HG03135 (cell line): Measurements from ENCODE around the gene EXOC4.

ENCODE experiments used
- ATAC-seq: cut with Tn5 transposase; IDR thresholded peaks from one replicate; pipeline ENCODE4 v1.9.1; 2021; ENCODE audit warnings: mild to moderate bottlenecking, moderate library complexity; ENCODE audit not compliant: unreplicated experiment

Gene EXOC4

DNA sequence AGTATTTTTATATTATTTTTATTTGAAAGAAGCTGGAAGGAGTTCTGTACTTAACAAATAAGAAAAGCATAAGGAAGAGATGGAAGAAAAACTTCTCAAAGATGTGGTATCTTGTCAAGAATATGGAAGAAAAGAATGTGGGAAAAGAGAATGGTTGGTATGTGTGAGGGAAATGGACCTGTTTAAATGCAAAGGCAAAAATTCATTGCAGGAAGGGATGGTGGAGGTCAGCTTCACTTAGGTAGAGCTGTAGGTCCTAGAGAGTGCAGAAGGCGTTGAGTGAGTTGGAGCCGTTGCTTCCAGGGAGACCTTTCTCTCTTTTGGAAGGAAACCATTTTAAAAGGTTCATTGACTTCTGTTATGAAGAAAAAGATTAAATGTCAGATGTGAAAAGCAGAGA lies 107.3 kb downstream of the EXOC4 start:
- ATAC-seq = no peak

DNA sequence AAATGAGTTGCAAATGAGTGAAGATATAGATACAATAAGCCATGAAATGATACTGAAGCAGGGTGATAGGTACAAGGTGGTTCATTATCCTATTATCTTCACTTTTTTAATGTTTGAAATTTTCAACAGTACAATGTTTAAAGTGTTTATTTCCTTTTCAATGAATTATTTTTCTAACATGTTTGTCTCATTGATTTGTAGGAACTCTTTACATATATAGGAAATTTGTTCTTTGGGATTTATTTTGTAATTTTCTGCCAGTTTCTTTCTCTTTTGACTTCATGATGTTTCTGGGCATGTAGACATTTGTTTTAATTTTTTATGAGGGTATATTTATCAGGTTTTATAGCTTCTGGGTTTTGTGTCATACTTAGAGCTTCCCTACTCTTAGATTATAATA lies 108.9 kb downstream of the EXOC4 start:
- ATAC-seq = no peak

DNA sequence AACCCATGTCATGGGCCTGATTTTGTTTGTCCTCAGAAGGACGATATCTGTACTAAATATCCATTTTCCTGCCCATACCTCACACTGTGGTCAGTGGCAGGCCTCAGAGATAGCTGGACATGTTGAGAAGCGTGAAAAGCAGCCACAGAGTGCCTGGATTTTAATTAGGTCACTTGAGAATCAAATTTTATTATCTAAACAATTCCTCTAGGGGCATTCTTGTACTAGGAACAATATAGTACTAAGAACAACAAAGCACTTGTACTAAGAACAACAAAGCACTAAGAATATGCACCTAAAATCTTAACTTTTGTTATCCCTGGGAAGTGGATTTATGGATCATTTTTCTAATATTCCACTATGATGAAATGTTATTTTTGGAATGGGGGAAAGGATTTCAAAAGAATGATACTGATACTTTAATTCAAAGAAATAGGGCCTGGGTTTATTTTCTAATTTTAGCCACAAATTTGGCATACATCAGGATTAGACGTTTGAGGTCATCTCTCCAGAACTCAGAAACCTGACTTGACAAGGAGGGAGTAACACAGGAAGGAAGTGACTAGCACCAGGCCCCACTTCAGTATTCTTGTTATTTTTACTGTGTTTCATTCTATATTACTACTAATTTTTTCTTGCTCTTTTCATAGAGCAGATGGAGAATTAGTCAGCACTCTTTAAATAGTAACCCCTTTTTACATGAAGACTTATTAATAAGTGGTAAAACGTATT lies 112.2 kb downstream of the EXOC4 start:
- ATAC-seq = no peak

DNA sequence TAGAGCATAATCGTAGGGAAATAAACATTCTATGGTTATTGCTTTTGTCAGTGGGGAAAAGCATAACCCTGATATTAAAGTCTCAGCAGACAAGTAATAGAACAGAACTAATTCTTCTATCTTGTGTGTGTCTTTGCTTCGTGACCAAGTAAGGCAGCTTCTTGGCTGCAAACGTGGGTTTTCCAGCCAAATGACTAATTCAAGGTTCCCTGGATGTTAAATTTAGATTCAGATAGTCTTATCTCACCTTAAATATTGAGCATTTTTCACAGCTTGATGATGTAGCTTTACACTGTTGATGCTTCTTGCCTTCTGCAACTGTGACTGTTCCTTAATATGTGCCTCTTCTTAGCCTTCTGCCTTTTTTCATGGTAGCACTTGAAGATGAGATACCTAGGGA lies 113.0 kb downstream of the EXOC4 start:
- ATAC-seq = no peak

DNA sequence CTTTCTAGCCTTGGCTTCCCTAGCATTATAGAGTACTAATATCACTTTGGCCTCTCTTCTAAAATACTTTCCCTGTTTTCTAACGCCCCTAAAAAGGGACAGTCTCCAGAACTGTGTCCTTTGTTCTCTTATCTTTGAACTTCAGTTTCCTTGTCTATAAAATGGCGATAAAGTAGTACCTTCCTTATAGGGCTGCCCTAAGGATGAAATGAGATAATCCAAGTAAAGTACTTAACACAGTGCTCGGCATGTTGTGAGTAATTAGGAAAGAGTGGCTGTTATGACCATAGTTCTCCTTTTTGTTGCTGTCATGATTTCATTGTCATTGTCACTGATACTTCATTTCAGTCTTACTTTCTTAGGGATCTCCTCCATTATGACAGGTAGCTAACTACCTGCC lies 114.7 kb downstream of the EXOC4 start:
- ATAC-seq = no peak

DNA sequence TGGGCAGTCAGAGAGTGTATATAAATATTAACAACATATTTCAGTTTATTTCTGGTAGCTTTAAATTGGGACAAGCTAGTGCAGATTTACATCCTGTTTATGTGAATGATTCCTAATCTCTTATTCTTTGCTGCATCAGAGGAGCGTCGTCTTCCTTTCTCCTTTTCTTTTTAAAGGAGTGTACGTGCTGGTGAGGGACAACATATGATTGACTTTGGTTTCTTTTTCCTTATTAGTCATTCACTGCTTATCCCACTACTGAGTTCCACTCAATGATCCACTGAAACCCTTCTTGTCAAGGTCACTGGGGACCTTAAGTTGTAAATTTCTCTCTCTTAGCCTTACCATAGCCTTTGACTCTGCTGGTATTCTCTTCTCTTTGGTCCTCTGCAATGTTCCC lies 116.3 kb downstream of the EXOC4 start:
- no peak for ATAC-seq

DNA sequence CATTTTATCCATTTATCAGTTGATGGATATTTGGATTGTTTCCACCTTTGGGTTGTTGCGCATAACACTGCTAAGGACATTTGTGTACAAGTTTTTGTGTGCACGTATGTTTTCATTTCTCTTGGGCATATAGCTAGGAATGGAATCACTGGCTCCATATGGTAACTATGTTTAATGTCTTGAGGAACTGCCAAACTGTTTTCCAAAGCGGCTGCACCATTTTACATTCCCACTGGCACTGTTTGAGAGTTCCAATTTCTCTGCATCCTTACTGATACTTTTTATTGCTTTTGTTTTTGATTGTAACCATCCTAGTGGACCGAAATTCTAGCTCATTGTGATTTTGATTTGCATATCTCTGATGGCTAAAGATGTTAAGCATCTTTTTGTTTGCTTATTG lies 118.7 kb downstream of the EXOC4 start:
- no peak for ATAC-seq

DNA sequence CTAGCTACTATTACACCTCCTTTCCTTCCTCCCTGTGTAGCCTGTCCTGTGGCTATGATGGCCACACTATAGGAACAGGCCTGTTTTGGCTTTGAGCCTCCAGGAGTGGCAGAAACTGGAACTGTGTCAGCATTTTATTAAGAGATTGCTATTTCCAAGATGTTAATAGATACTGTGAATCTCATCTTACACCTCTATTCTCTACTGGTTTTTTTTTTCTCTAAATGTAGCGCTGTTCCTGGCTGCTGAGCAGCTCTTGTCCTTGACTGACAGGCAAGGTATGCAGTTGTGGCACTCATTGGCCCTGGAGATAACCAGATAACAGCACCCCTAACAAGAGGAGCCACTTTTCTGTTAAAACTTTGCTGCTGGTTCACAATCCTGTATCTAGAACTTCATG lies 119.5 kb downstream of the EXOC4 start:
- no peak for ATAC-seq

DNA sequence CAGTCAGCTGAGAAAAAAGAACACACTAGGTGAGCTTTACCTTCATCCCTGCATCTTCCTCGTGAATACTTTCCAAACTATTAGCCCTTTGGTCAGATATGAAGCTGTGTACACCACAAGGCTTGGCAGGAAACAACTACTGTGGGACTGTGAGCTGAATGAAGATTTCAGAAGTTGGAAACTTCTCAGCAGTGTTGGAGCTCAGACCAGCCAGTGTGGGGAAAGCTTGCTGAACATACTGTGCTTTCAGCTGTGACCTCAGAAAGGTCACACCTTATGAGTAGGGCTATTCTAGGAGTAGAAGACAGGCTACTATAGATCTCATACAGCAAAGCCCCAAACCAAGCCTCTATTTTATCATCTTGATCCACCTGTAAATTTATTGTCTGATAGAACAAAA lies 123.6 kb downstream of the EXOC4 start:
- no peak for ATAC-seq

DNA sequence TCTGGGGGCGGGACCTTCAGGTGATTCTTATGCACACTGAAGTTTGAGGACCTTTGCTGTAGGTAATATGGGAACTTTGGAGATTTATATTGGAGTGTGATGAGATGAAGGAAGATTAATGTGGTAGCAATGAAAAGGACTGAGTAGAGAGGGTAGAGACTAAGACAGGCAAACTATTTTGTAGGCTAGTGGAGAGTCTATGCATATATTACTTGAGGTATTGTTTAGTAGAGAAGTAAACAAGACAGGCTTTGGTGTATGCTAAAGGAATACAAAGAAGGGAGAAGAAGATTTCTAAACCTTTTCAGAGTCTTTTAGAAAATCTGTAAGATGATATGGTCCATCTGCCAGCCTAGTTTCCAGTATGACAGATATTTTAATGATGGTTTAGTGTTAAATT lies 129.1 kb downstream of the EXOC4 start:
- no peak for ATAC-seq

DNA sequence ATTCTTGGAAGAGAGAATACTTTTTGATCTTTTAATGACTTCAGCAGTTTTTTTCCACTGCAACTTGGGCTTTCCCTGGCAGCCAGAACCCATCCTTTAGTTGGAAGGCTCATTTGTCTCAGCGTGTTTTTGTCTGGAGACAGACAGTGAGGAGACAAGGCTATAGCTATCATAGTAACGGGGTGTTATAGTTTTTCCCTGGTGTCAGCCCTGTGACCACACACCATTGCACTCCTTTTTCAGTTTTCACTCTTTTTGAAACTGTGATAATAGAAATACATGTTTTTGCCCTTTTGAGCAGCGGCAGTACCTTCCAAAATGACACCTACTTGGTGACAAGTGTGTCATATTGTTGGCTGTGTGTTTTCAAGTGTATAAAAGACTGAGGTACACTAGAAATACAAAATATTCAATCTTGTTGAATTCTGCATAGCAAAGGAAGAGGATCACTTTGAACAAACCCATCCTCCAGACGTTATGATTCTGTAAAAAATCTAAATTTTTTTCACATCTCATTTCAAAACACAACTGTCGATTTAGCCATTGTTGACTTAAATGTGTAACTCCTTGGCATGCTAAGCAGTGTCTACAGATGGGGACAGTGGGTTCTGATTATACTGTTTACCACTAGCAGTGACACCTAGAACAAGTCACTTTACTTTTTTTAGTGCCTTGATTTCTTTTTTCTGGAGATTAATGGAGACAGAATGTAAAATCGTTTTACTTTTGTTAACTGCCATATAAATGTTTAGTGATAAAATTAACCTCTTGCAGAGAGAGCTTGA lies 130.1 kb downstream of the EXOC4 start:
- no peak for ATAC-seq

DNA sequence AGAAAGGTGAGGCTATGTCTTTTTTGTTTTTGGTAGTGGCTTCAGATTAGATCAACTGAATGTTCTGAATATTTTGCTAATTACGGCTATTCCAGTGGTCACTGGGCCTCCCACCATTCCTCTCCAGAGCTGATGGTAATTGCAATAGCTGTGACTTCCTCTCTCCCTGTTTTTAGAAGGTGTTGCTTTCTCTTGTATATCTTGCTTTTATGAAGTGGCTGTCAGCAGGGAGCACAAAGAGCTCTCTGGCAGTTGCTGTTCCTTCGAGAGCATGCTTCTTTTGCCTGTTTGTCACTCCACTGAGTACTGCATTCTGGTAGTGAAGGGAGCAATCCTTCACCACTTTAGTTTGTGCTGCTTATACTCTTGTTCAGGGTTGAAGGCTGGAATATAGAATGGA lies 133.3 kb downstream of the EXOC4 start:
- no peak for ATAC-seq

DNA sequence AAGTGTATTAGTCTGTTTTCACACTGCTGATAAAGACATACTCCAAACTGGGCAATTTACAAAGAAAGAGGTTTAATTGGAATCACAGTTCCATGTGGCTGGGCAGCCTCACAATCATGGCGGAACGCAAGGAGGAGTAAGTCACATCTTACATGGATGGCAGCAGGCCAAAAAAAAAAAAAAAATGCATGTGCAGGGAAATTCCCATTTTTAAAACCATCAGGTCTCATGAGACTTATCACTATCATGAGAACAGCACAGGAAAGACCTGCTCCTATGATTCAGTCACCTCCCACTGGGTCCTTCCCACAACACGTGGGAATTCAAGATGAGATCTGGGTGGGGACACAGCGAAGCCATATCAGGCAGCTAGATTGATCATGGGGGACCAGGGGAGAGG lies 136.8 kb downstream of the EXOC4 start:
- ATAC-seq = no peak

DNA sequence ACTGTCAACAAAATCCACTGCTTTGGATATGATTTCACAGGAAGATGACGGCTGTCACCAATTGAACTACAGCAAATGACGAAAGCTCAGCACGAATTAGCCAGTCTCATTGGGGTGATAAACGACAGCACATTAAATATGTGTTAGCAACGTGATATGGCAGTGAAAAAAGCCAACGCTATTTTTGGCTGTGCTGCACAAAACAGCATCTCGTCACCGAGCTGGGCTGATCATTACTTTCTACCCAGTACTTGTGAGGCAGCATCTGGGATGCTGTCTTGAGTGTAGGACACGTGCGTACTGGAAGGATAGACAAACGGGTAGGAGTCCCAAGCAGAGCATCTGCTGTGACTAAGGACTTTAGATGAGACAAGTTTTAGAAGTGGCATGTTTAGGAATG lies 138.3 kb downstream of the EXOC4 start:
- ATAC-seq = no peak

DNA sequence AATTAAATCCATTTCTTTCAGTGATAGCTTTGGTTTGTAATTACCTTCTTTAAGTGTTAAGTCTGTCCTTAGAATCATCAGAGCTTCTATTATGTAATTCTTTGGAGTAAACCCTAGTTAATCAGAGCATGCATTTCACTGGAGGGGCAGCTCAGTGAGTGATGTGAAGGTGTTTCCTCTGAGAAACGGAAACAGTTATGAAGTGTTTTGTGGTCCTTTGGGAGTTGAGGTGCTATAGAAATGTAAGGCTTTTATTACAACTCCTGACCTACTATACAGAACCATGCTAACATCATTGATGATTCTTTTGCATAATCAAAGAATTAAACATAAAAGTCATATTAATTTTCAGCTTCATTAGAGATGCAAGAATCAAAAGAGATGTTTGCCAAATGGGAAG lies 141.5 kb downstream of the EXOC4 start:
- ATAC-seq = no peak

DNA sequence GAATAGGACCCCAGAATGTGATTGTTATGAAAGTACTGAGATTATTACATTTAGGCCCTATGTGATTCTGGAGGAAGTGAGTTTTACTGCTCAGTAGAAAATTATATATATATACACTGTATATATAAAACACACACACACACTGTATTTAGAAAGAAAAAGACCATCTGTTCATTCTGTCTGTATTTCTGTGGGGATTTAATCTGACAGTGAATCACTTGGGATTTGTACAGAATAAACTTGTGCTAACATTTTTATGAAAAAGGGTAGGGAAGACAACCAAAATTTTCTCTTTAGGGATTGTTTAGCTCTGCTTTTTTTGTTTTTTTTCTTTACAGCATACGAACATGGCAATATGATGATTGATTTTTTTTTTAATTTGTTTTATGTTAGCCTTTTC lies 142.7 kb downstream of the EXOC4 start:
- no peak for ATAC-seq

DNA sequence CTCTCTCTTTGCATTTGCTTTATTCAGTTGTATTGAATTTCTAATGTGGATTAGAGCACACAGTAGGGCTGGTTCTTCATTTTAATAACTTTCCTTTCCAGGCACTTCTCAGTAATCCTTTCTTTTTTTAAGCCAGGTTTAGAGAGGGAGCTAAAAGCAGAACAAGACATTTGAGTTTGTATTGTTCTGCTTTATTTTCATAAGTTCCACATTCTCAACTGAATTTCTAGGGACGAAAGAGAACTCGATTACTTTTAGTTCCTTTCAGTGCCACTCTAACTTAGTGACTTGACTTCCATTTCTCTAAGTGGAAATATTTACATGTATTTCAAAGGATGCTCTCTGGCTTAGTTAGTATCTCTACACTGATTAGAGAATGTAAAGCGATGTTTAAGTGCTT lies 145.6 kb downstream of the EXOC4 start:
- no peak for ATAC-seq

DNA sequence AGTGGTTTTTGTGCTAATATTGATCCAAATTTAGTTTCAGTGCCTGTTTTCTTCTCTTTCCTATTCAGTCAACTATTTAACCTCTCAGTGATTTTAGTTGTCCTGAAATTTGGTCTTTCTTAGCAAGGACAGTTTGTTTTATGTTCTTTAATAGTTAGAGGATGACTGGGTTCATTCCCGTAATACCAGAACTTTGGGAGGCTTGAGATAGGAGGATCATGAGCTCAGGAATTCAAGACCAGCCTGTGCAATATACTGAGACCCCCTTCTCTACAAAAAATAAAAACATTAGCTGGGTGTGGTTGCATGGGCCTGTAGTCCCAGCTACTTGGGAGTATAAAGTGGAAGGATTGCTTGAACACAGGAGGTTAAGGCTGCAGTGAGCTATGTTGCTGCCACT lies 148.3 kb downstream of the EXOC4 start:
- ATAC-seq = no peak

DNA sequence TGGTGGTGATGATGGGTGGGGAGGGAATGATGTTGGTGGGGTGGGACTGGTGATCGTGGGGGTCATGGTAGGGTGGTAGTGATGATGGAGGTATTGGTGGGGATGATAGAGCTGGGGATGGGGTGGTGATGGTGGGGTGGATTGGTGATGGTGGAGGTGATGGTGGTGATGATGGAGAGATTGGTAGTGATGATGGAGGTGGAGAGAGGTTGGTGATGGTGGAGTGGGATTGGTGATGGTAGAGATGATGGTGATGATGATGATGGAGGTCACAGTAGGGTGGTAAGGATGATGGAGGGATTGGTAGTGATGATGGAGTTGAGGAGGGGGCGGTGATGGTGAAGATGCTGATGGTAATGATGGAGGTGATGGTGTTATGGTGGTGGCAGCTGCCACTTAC lies 155.3 kb downstream of the EXOC4 start:
- ATAC-seq = no peak

DNA sequence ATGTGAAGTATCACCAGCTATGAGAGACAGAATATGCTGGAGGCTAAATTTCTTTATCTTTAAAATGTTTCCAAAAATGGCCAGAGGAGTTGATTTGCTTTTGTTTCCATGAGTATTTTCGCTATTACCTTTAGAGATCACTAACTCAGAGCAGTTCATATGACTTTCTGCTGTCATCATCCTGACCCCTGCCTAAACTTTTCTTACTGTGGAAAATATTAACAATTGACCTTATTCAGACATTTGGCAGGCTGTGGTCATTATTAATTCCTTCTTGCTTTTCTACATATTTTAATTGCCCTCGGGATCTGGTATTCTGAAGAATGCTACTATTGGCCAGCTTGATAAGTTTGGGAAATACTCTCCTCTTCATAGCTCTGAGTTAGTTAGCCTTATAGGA lies 156.5 kb downstream of the EXOC4 start:
- ATAC-seq = no peak

DNA sequence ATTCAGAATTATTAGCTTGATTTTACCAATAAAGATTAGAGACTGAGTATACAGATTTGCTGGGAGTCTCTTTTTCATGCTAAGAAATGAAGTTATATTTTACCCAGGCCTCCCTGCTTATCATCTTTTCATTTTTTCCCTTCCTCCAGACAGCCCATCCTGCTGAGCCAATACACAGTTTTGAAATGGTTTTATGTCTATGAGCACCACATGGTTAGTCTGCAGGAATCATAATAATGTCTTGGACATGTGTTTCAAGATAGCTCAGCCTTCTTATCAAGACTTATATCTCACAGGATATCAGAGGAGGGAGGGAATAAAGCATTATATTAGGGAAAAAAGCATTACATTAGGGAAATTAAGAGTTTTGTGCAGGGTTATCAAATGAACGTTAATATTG lies 157.1 kb downstream of the EXOC4 start:
- ATAC-seq = no peak

DNA sequence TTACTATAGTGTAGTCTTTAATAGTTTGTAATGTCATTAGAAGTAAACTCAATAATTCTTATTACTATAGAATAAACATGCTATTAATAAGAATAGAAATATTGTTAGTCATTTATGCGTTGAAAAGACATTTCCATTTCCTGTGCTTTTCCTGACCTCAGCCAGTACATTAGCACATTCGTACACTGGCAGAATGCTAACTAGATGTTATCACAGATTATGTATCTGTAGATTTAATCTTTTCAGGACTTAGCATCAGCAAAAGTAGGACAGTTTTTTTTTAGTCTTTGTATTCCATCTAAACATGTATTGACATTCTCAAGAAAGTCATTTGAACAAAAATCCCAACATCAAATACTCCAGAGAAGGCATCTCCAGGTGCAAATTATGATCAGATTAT lies 158.5 kb downstream of the EXOC4 start:
- ATAC-seq = no peak

DNA sequence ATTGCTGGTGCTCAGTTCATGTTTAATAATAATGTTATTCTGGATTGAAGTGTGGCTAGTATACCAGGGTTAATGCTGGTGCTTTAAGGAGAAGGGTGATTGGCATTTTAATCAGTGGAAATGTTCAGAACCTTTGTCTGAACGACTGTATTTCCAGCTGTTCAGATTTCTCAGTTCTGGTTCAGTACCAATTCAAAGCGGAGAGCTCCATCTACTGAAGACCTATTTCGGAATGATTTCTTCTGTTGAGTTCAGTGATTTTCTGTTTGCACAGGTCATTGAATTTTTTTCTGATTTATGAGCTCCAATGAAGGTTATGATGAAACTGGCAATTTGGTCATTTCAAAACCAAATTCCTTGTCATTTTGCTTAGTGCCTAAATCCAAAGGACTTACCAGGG lies 160.1 kb downstream of the EXOC4 start:
- no peak for ATAC-seq
